Measurements from ENCODE around the gene ARRDC2.
"Not testable (repeated sequence)": the region's sequence is repeated elsewhere in the genome, so short reads cannot be mapped to it uniquely, and the experiment has no call there.

ARRDC2 gene

DNA sequence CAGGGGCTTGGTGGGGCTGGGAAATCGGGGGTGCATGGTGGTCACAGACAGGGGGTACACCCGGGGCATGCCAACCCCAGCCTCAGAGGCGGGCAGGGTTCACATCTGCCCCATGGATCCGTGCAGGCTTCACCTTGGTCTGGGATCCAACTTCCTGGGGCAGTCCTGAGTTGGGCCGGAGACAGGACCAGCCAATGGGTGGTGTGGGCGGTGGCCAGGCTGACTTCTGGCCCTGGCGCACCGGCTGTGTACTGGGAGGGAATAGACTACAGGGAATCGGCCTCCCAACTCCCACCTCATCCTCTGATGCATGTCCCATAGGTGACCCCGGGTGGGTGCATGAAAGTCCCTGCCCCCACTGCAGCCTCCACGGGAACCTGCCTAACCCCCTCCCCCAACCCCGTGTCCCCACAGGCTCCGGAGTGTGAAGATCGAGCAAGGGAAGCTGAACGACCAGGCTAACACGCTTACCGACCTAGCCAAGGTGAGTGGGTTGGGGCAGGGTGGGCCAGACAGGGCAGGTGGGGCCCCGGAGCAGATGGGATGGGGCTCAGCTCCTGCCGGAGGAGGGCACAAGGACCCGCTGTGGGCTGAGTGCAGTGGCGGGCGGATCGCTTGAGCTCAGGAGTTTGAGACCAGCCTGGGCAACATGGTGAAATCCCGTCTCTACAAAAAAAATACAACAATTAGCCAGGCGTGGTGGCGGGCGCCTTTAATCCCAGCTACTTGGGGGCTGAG is 14.7 kb upstream of the ARRDC2 start:
- no peak for DNase-seq

GRCh38 chr19:17996826-17997316 is 11.1 kb upstream of the ARRDC2 start:
- DNase-seq: peak; percentile 88

DNA sequence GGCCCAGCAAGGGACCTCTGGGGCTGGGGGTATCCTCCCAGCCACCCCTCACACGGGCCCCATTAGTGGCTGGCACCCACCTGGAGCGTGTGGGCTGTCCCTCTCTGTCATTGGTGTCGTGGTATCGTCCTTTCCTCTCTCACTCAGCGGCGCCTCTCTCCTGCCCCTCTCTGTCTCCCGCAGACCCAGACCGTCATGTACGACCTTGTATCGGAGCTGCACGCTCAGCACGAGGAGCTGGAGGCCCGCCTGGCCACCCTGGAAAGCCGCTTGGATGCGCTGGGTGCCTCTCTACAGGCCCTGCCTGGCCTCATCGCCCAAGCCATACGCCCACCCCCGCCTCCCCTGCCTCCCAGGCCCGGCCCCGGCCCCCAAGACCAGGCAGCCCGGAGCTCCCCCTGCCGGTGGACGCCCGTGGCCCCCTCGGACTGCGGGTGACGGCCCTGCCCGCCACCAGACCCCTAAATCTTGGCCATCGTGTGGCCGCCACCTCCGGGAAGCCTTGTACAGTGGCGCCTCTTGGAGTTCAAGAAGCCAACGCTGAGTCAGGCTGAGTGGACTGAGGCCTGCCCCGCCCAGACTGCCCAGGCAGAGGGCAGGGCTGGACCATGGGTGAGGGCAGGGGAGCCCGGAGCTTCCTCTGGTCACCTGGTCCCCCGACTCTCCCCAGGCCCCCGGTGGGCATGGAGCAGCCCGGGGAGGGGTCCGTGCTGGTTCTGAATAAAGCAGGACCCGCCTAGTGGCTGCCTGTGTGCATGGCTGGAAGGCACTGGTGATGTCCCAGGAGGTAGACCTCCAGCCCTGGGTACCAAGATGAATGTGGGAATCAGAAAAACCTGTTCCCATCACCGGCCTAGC is 9.8 kb upstream of the ARRDC2 start:
- DNase-seq: no peak

GRCh38 chr19:17998827-17999150 is 9.2 kb upstream of the ARRDC2 start:
- DNase-seq: no peak

- DNase-seq: no peak
These were observed 8.1 kb upstream of the ARRDC2 start for GRCh38 chr19:17999684-18000479.

- DNase-seq: no peak
These were observed 7.5 kb upstream of the ARRDC2 start for GRCh38 chr19:18000480-18000914.

GRCh38 chr19:18000915-18001776 is 6.8 kb upstream of the ARRDC2 start:
- DNase-seq: peak; percentile 94

- no peak for DNase-seq
These were observed 6.1 kb upstream of the ARRDC2 start for GRCh38 chr19:18001777-18002345.

DNA sequence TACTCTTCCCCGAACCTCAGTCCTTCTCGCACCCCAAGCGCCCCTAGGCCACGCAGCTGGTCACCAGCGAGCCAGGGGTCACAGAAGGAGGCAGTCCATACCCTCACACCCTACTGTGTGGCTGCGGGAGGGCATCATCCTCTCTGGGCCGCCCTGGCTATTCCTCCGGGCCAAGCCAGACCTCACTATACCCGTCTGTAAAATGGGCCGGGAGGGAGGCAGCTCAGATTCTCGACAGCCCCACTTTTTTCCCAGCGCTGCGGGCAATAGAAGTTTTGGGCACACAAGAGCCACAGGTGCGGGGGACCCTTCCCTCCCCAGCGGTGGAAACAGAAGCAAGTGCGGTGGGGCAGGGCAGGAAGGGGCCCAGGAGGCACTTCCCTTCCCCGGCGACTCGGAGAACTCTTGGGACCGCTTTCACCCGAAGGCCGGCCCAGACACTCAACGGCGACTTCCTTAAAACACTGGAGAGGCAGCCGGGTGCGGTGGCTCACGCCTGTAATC is 5.6 kb upstream of the ARRDC2 start:
- no peak for DNase-seq

GRCh38 chr19:18005750-18006149 is 2.2 kb upstream of the ARRDC2 start:
- DNase-seq: not testable (repeated sequence)

DNA sequence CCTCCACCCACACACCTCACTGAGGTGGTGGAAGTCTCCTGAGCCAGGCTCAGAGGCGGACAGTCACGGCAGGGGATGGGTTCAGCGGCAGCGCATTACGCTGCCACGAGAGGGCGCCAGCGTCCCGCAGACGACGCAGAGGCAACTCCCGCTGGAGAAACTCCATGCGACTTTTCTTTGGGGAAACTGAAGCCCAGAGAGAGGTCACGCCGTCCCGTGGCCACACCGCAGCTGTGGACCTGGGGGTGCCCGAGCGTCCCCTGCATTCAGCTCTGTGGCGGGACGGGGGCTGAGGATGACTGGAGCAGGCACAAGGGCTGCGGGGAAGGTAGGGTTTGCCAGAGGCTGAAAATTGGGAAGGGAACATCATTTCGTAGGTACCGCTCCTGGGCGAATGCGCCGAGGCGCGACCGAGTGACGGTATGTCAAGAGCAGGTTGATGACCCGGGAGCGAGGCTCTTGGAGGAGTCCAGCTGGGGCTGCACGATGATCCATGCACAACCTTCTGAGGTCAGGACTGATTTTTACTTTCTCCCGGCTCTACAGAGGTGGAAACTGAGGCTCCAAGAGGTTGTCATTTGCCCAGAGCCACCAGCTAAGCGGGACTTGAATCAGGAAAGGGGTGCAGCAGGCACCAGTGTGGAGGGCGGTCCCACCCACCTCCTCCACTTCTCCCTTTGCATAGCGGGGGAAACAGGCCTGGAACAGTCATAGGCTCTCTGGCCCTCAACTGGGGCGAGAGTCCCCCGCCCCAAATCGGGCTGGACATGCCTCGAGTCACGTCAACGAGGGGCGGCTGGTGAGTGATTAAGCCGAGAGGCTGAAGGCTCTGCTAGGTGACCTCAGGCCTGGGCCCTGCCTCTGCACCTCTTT is 690 bp upstream of the ARRDC2 start:
- peak; percentile 81 for DNase-seq

GRCh38 chr19:18008814-18009213 is 844 bp downstream of the ARRDC2 start:
- DNase-seq: no peak

DNA sequence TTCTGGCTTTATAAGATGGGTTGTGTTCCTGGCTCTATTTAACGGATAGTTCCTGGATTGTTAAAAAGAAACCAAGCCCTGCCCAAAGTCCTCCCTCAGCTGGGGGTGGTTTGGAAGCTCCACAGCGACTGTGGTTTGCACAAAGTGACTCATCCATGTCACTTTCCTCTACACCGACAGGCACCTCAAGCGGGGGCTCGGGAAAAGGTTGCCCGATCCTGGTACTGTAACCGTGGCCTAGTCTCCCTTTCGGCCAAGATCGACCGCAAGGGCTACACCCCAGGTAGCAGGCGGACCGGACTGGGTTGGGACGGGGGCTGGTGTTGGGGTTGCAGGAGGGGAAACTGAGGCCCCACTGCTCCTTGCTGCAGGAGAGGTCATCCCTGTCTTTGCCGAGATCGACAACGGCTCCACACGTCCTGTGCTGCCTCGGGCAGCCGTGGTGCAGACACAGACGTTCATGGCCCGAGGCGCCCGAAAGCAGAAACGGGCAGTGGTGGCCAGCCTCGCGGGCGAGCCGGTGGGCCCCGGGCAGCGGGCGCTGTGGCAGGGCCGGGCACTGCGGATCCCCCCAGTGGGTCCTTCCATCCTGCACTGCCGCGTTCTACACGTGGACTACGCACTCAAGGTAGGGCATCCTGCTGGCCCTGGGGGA is 1.6 kb downstream of the ARRDC2 start:
- DNase-seq: no peak

DNA sequence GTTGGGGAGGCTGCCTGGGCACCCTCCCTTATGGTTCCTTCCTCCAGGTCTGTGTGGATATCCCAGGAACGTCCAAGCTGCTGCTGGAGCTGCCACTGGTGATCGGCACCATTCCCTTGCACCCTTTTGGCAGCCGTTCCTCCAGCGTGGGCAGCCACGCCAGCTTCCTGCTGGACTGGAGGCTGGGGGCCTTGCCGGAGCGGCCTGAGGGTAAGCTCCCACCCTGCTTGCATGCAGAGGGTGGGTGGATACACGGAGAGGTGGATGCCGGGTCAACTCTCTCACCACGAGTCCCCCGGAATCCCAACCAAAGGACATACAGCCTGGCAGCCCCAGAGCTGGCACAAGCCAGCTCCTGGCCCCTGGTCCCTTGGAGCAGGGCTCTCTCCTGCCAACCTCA is 2.2 kb downstream of the ARRDC2 start:
- DNase-seq: no peak

- no peak for DNase-seq
These were observed 5.5 kb downstream of the ARRDC2 start for GRCh38 chr19:18013210-18014111.

DNA sequence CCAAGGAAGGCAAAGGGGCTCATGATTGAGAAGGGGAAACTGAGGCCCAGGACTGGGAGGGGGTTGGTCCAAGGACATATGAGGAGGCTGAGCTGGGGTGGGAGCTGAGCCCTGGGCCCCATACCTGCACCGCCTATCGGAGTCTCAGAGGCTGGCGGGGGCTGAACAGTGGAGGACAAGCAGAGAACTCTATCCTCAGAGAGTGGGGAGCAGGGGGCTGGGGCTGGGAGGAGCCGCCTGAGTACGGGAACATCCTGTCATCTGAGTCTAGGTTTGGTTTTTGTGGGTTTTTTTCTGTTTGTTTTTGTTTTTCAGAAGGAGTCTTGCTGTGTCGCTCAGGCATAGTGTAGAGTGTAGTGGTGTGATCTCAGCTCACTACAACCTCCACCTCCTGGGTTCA is 6.2 kb downstream of the ARRDC2 start:
- DNase-seq: peak; percentile 70

GRCh38 chr19:18016209-18016910 is 8.4 kb downstream of the ARRDC2 start:
- no peak for DNase-seq
